SK-N-MC (cell line): Measurements from ENCODE around the gene GALNT15.

Source experiments
- DNase-seq: peaks from one replicate; pipeline ENCODE4 v3.0.0-alpha.2; 2011; ENCODE audit warnings: low read depth, low spot score
- H3K27ac ChIP-seq: fragments of 200-600 bp; sonication (generic); 2 replicates; pipeline ENCODE4 v1.5.1; 2016; ENCODE audit warnings: mixed run types
- H3K36me3 ChIP-seq: fragments of 200-600 bp; sonication (generic); 2 replicates; pipeline ENCODE4 v1.6.1; 2017; ENCODE audit warnings: antibody characterized with exemption, low read length, mixed read lengths; ENCODE audit not compliant: insufficient read depth
- H3K4me3 ChIP-seq: fragments of 200-600 bp; sonication (generic); 2 replicates; pipeline ENCODE4 v1.5.1; 2016
- H3K9ac ChIP-seq: fragments of 200-600 bp; sonication (generic); 2 replicates; pipeline ENCODE4 v1.8.0; 2017; ENCODE audit warnings: mixed run types, mixed read lengths; ENCODE audit not compliant: insufficient read length
- H3K9me3 ChIP-seq: fragments of 200-600 bp; sonication (generic); 2 replicates; pipeline ENCODE4 v1.6.1; 2017; ENCODE audit warnings: low read depth, mild to moderate bottlenecking, antibody characterized with exemption, low read length, moderate library complexity, mixed read lengths
- EZH2 ChIP-seq: fragments of 200-600 bp; sonication (generic); IDR thresholded peaks from one replicate; pipeline ENCODE4 v1.6.1; 2017; ENCODE audit warnings: antibody characterized with exemption
- FOXP2 ChIP-seq: optimal IDR thresholded peaks from 2 replicates; pipeline ENCODE3; 2011; ENCODE audit warnings: mild to moderate bottlenecking, moderate library complexity; ENCODE audit not compliant: insufficient read depth; ENCODE audit errors: extremely low read length, control extremely low read depth
- POLR2AphosphoS5 ChIP-seq: IDR thresholded peaks from 2 replicates; pipeline ENCODE4 v1.6.1; 2012; ENCODE audit warnings: mild to moderate bottlenecking, low read depth, low read length, borderline replicate concordance

GALNT15 gene

GRCh38 chr3:16148213-16148612 is 26.3 kb upstream of the GALNT15 start:
- no peaks in the 10 kb centered on the region for H3K9me3 ChIP-seq
- H3K4me3 ChIP-seq, result no peak overlapping the region
- no peak for DNase-seq
- TF ChIP-seq POLR2AphosphoS5 (no peak), FOXP2 (no peak), EZH2 (no peak)
- H3K9ac ChIP-seq, result no peak overlapping the region
- H3K36me3 ChIP-seq, result no peaks in the 10 kb centered on the region
- no peak overlapping the region for H3K27ac ChIP-seq

- Histone ChIP-seq H3K27ac (no peak overlapping the region), H3K9ac (no peak overlapping the region), H3K9me3 (no peaks in the 10 kb centered on the region), H3K4me3 (no peak overlapping the region), H3K36me3 (no peaks in the 10 kb centered on the region)
- DNase-seq, result no peak
- TF ChIP-seq FOXP2 (no peak), EZH2 (no peak), POLR2AphosphoS5 (no peak)
Measured at GRCh38 chr3:16148783-16149182, 25.7 kb upstream of the GALNT15 start.

- DNase-seq, result no peak
Measured at GRCh38 chr3:16150285-16150684, 24.2 kb upstream of the GALNT15 start.

GRCh38 chr3:16151109-16151508 is 23.4 kb upstream of the GALNT15 start:
- Histone ChIP-seq H3K27ac (no peak overlapping the region), H3K4me3 (no peak overlapping the region), H3K9ac (no peak overlapping the region), H3K36me3 (no peaks in the 10 kb centered on the region), H3K9me3 (no peaks in the 10 kb centered on the region)
- TF ChIP-seq FOXP2, result no peak
- TF ChIP-seq EZH2, result no peak
- no peak for TF ChIP-seq POLR2AphosphoS5
- no peak for DNase-seq

More at GRCh38 chr3:16150285-16150684, 24.2 kb upstream of the GALNT15 start:
- no peak overlapping the region for H3K4me3 ChIP-seq
- no peak overlapping the region for H3K27ac ChIP-seq
- no peaks in the 10 kb centered on the region for H3K36me3 ChIP-seq
- H3K9me3 ChIP-seq, result no peaks in the 10 kb centered on the region
- TF ChIP-seq POLR2AphosphoS5, result no peak
- no peak for TF ChIP-seq EZH2
- no peak for TF ChIP-seq FOXP2
- no peak overlapping the region for H3K9ac ChIP-seq

GRCh38 chr3:16168211-16168610 is 6.3 kb upstream of the GALNT15 start:
- Histone ChIP-seq H3K27ac (no peak overlapping the region), H3K36me3 (no peaks in the 10 kb centered on the region), H3K4me3 (no peak overlapping the region), H3K9ac (no peak overlapping the region), H3K9me3 (no peaks in the 10 kb centered on the region)
- TF ChIP-seq EZH2 (no peak), POLR2AphosphoS5 (no peak), FOXP2 (no peak)
- no peak for DNase-seq

DNA sequence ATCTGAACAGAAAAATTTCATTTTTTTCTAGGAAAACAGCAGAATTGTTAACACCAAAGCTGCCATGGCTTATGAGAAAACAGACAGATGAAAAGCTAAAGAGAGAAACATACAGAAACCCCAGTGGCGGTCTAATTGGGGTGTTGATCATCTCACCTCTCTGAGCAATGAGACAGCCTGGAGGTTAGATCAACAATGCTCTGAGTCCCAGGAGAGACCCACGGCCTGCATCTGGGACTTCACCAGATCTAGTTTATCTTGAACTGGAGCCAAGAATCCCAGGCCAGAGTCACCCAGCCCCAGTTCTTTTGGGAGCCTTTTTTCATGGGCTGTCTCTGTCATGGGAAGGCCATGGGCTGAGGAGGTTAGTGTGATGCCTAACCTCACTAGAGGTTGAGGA is 3.5 kb upstream of the GALNT15 start:
- no peak for DNase-seq
- TF ChIP-seq POLR2AphosphoS5, result no peak
- no peak for TF ChIP-seq FOXP2
- TF ChIP-seq EZH2, result no peak
- Histone ChIP-seq H3K9me3 (no peaks in the 10 kb centered on the region), H3K27ac (no peak overlapping the region), H3K9ac (no peak overlapping the region), H3K36me3 (no peaks in the 10 kb centered on the region), H3K4me3 (no peak overlapping the region)

DNA sequence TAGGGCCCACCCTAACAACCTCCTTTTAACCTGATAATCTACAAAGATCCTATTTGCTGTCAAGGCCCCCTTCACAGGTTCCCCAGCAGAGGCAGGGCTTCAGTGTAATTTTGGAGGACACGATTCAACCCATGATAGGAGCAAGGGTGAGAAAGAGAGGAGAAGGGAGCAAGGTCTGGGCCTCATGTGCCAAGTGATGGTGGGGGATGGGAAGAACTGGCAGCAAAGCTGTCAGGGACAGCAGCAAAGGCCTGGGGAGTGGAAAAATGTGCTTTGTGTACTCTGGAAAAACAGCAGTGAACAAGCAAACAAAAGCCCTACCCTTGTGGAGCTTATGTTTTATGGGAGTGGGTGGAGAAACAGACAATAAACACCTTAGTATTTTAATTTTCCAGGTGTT is 2.7 kb upstream of the GALNT15 start:
- no peak overlapping the region for H3K9ac ChIP-seq
- no peak overlapping the region for H3K4me3 ChIP-seq
- TF ChIP-seq POLR2AphosphoS5 (no peak), EZH2 (no peak), FOXP2 (no peak)
- no peak overlapping the region for H3K27ac ChIP-seq
- H3K9me3 ChIP-seq, result no peaks in the 10 kb centered on the region
- DNase-seq, result no peak
- H3K36me3 ChIP-seq, result no peaks in the 10 kb centered on the region

DNA sequence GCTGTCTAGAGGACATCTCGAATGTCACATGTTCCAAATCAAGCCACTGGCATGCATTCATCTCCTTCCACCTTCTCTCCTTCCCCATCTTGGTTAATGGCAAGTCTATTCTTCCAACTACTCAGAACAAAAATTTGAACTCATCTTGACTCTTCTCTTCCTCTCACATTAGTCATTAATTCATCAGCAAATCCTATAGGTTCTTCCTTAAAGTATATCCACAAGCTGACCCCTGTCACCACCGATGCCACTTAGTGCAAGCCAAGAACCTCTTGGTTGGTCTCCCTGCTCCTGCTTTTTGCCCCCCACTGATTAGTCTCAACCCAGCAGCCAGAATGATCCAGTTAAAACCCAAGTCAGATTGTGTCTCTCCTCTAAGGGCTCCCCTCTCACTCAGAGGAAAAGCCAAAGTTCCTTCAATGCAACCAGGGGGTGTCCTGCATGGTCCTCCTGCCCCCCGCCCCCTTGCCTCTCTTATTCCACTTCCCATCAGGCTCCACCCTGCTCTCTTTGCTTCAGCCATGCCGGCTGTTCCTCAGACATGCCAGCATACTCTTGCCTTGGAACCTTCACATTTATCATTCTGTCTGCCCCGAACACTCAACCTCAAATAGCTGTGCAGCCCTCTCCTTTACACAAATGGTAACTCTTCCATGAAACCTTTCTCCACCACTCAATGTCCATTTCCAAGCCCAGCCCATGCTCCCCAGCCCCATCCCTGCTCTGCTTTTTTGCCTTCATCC is 1.0 kb upstream of the GALNT15 start:
- H3K4me3 ChIP-seq, result no peak overlapping the region
- H3K9ac ChIP-seq, result no peak overlapping the region
- no peak for DNase-seq
- no peaks in the 10 kb centered on the region for H3K36me3 ChIP-seq
- TF ChIP-seq POLR2AphosphoS5 (no peak), EZH2 (no peak), FOXP2 (no peak)
- H3K9me3 ChIP-seq, result no peaks in the 10 kb centered on the region
- H3K27ac ChIP-seq, result no peak overlapping the region

- H3K9ac ChIP-seq, result no peak overlapping the region
- no peak for DNase-seq
- H3K27ac ChIP-seq, result no peak overlapping the region
- no peak for TF ChIP-seq EZH2
- no peak for TF ChIP-seq FOXP2
- no peak for TF ChIP-seq POLR2AphosphoS5
- no peaks in the 10 kb centered on the region for H3K36me3 ChIP-seq
- no peak overlapping the region for H3K4me3 ChIP-seq
- no peaks in the 10 kb centered on the region for H3K9me3 ChIP-seq
Measured at GRCh38 chr3:16174026-16174355, 489 bp upstream of the GALNT15 start.
